GM12873 (cell line): ENCODE data around the gene EVC.

Experiments
- CTCF ChIP-seq: IDR thresholded peaks from 2 replicates; pipeline ENCODE4 v1.5.1; 2012; ENCODE audit warnings: low read depth, mild to moderate bottlenecking, moderate library complexity, low read length, control low read depth; ENCODE audit not compliant: insufficient read depth; ENCODE audit errors: missing control alignments

EVC gene

DNA sequence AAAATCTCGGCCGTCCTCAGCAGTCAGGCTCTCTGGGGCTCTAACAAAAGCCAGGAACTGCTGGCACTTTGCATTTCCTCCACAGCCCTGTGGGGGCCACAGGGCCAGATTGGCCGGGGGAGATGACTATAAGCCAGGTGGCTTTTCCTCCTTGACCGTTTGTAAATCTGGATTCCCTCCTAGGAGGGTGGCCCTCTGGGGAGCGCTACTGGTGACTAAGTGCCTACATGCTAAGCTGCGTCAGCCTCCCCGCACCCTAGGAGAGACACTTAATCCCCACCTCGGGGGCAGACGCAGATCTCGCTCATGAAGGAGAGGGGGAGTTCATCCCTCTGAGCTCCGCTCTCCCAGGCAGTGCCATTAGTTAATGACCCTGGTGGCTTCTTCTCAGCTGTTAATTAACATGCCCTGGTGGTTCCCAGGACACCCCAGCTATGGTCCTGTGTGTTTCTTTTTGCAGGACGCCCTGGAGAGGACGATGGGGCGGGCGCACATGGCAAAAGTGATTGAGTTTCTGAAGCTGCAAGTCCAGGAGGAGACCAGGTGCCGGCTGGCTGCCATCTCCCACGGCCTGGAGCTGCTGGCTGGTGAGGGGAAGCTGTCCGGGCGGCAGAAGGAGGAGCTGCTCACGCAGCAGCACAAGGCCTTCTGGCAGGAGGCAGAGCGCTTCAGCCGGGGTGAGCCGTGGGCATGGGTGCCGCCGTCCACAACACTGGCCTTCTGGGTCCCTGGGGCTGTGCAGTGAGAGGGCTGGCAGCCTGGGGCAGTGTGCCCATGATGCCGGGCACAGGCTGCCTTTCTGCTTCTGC, 41.6 kb downstream of the EVC start:
- TF ChIP-seq CTCF: no peak

DNA sequence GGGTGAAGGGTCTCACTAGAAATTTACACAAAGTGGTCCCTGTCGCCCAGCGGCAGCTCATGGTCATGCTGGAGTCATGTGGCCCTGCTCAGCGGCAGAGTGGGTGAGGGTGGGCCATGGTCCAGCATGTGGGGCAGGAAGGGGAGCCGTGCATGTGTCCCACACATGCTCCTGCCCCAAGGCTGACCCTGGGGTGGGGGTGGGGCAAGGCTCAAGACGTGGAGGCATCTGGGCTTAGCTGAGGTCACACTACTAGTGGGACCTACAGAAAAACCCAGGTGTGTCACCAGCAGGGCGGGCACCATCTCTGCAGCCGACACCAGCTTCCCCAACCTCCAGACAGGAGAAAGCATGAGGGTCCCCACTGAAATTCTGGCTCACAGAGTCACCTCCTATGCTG, 42.4 kb downstream of the EVC start:
- no peak for TF ChIP-seq CTCF

- no peak for TF ChIP-seq CTCF
These were observed 42.9 kb downstream of the EVC start for GRCh38 chr4:5753766-5754528.

DNA sequence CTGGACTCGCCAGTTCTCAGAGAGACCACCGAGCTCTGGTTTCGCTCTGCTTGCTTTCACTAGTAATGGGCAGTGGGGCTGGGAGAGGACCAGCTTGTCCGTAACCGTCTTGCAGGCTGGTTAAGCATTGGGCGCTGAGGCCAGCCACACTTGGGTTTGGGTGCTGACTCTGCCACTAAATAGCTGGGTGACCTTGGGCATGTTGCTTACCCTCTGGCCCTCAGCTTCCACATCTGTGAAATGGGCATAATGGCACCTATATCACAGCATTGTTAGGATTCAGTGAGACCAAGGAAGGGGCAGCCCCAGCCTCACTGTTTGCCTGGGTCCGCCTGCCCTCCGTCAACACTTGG, 43.5 kb downstream of the EVC start:
- no peak for TF ChIP-seq CTCF

- TF ChIP-seq CTCF: no peak
These were observed 44.2 kb downstream of the EVC start for GRCh38 chr4:5755161-5755560.

DNA sequence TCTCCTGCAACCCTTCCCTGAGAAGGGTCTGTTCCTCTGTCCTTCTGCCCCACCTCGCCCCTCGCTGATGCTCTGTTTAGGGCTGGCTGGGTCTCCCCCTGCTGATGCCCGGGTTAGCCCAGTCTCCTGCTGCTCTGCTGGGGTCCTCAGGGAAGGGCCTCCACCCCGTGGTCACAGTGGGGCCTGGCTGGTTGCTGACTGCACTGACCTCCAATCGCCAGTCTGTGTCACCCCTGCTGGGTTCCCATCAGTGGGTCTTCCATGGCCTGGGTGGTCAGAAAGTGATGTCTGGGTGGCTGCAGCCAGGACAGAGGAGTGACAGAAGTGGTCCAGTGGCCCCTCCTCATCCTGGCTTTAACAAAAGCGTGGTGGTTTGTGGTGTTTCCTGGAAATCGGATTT, 44.7 kb downstream of the EVC start:
- no peak for TF ChIP-seq CTCF

- no peak for TF ChIP-seq CTCF
These were observed 45.3 kb downstream of the EVC start for GRCh38 chr4:5756271-5756670.
